Sigmoid colon (tissue), 4 donors: ENCODE data around the gene PEX26.

ENCODE experiments used
- CTCF ChIP-seq, 4 experiments: fragments of 450-650 bp in 3 of 4; fragments of 200-600 bp in 1 of 4; IDR thresholded peaks; one replicate each; pipeline ENCODE4 v1.5.1; 2016 to 2019; ENCODE audit warnings: antibody characterized with exemption in 4 of 4, mild to moderate bottlenecking in 3 of 4, moderate library complexity in 2 of 4
- EP300 ChIP-seq, 4 donors: sonication (generic); formaldehyde crosslinking; IDR thresholded peaks; one replicate each; pipeline ENCODE4 v1.6.1; 2017; ENCODE audit warnings: antibody characterized with exemption in 4 of 4
- POLR2A ChIP-seq, 2 donors: fragments of 450-650 bp; IDR thresholded peaks; one replicate each; pipeline ENCODE4 v1.6.1; 2016; ENCODE audit warnings: antibody characterized with exemption in 2 of 2, mild to moderate bottlenecking in 2 of 2, moderate library complexity in 2 of 2
- POLR2AphosphoS5 ChIP-seq, 4 donors: sonication (generic); formaldehyde crosslinking; IDR thresholded peaks; one replicate each; pipeline ENCODE4 v1.6.1; 2017; ENCODE audit warnings: antibody characterized with exemption in 4 of 4

- TF ChIP-seq POLR2A (IDR thresholded peaks at IDR 0.05): no peak
- TF ChIP-seq CTCF (IDR thresholded peaks at IDR 0.05): no peak
- no peak for TF ChIP-seq POLR2AphosphoS5 (IDR thresholded peaks at IDR 0.05)
- TF ChIP-seq EP300 (IDR thresholded peaks at IDR 0.05): no peak
Measured at GRCh38 chr22:18079706-18080233, 2.0 kb downstream of the PEX26 start.
